Upper lobe of right lung (tissue), 1 donor: ENCODE data around the gene POGLUT3. TPM values are rescaled to one million over a fixed set of nuclear protein-coding genes. Genes with fewer than 3 reads are reported as not detected.

Experiments
- ATAC-seq: fragments of 200-7000 bp; cut with Tn5 transposase; one replicate; pipeline ENCODE4 v1.9.1; 2020; ENCODE audit warnings: mild to moderate bottlenecking, moderate library complexity
- DNase-seq: peaks from one replicate; pipeline ENCODE4 v3.0.0-alpha.2; 2020
- H3K27ac ChIP-seq: fragments of 200-600 bp; one replicate; pipeline ENCODE4 v1.8.0; 2022
- H3K27me3 ChIP-seq: fragments of 200-600 bp; one replicate; pipeline ENCODE4 v1.8.0; 2022; ENCODE audit warnings: mild to moderate bottlenecking
- H3K36me3 ChIP-seq: fragments of 200-600 bp; one replicate; pipeline ENCODE4 v1.8.0; 2022
- H3K4me1 ChIP-seq: fragments of 200-600 bp; one replicate; pipeline ENCODE4 v1.8.0; 2022
- H3K4me3 ChIP-seq: fragments of 200-600 bp; one replicate; pipeline ENCODE4 v1.8.0; 2022; ENCODE audit warnings: mild to moderate bottlenecking
- H3K9me3 ChIP-seq: fragments of 200-600 bp; one replicate; pipeline ENCODE4 v1.8.0; 2022
- intact Hi-C: fragments of 100-400 bp; cut with DNase I; formaldehyde crosslinking; loops from one replicate; pipeline ENCODE4 v1.11.0; 2022
- total RNA-seq: library from RNA; stranded (reverse); fragmentation: NEBNext Ultra II Directional; extraction: Animal tissue kit (Norgen Biotek cat#: 25700); gene quantifications from one replicate; pipeline ENCODE4 v1.2.1, GENCODE V29; 2021
- TF ChIP-seq, protein P1 (sequence below): fragments of 200-600 bp; IDR thresholded peaks from one replicate; pipeline ENCODE4 v1.8.0; 2022; ENCODE audit warnings: antibody characterized with exemption
- donor health status: DM: no; HTN: yes; CAD: no; lungs with severe emphysema.

The POGLUT3 gene
- total RNA-seq, 1 donor from 2014 or later: 23.3 TPM

DNA sequence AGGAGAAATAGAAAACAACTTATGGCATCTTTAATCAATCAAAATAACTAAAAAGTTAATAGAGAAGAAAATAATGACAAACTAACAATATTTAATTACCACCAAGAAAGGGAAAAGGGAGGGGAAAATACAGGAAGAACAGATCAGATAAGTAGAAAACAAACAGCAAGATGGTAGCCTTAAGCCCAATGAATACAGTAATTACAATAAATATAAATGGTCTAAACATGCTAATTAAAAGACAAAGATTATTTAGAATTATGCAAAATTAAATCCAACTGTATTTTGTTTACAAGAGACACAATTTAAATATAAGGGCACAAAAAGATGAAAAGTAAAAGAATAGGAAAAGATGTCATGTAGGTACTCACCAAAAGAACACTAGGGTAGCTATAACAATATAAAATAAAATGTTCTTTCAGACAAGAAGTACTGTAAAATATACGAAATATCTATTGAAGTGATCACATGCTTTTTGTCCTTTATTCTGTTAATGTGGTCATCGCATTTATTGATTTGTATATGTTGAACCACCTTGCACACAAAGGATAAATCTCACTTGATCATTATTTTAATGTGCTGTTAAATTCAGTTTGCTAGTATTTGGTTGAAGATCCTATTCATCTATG lies 44.9 kb downstream of the POGLUT3 start:
- ATAC-seq (no peak), DNase-seq (no peak)
- TF ChIP-seq, protein P1, sequence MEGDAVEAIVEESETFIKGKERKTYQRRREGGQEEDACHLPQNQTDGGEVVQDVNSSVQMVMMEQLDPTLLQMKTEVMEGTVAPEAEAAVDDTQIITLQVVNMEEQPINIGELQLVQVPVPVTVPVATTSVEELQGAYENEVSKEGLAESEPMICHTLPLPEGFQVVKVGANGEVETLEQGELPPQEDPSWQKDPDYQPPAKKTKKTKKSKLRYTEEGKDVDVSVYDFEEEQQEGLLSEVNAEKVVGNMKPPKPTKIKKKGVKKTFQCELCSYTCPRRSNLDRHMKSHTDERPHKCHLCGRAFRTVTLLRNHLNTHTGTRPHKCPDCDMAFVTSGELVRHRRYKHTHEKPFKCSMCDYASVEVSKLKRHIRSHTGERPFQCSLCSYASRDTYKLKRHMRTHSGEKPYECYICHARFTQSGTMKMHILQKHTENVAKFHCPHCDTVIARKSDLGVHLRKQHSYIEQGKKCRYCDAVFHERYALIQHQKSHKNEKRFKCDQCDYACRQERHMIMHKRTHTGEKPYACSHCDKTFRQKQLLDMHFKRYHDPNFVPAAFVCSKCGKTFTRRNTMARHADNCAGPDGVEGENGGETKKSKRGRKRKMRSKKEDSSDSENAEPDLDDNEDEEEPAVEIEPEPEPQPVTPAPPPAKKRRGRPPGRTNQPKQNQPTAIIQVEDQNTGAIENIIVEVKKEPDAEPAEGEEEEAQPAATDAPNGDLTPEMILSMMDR: no peak
- Histone ChIP-seq H3K36me3 (no peaks in the 10 kb centered on the region), H3K27ac (no peak overlapping the region), H3K4me3 (no peak overlapping the region), H3K9me3 (peaks cover 15% of the 10 kb centered on the region), H3K4me1 (no peaks in the 10 kb centered on the region), H3K27me3 (no peaks in the 10 kb centered on the region)
- intact Hi-C loops: no loop called here

Other genes starting within 250 kb of the POGLUT3 start
- 0.46 TPM for gene C11orf65, start 30.9 kb downstream of the POGLUT3 start, total RNA-seq
- gene EXPH5, start 95.4 kb upstream of the POGLUT3 start, total RNA-seq: 30.8 TPM
- 18.3 TPM for gene DDX10, start 166.7 kb upstream of the POGLUT3 start, total RNA-seq